Gastrocnemius medialis (tissue), 4 donors: Measurements from ENCODE around the gene TNRC18. TPM values are rescaled to one million over a fixed set of nuclear protein-coding genes. Genes with fewer than 3 reads are reported as not detected.
"Not testable (repeated sequence)": the region's sequence is repeated elsewhere in the genome, so short reads cannot be mapped to it uniquely, and the experiment has no call there.

ENCODE experiments used
- ATAC-seq, 2 donors: fragments of 150-250 bp; one replicate each; pipeline ENCODE4 v1.9.1; 2016
- DNase-seq, 2 donors: peaks; one replicate each; pipeline ENCODE4 v3.0.0-alpha.2; 2019
- H3K27ac ChIP-seq, 4 donors: fragments of 200-600 bp; sonication (generic); 1 replicate in 1 of 4; 2 replicates in 3 of 4; pipeline ENCODE4 v1.5.1; 2016 to 2018; ENCODE audit warnings: mild to moderate bottlenecking in 2 of 4, moderate library complexity in 1 of 4
- H3K27me3 ChIP-seq, 3 donors: fragments of 200-600 bp; sonication (generic) in 2 of 3; 1 replicate in 1 of 3; 2 replicates in 2 of 3; pipeline versions ENCODE4 v1.5.1 to v1.6.0; 2016 to 2019; ENCODE audit warnings: mild to moderate bottlenecking in 1 of 3, moderate library complexity in 1 of 3
- H3K36me3 ChIP-seq, 2 donors: fragments of 200-600 bp; sonication (generic) in 1 of 2; one replicate each; pipeline ENCODE4 v1.5.1; 2017 to 2018
- H3K4me1 ChIP-seq, 2 donors: fragments of 200-600 bp; sonication (generic) in 1 of 2; one replicate each; pipeline ENCODE4 v1.5.1; 2016 to 2017; ENCODE audit warnings: mild to moderate bottlenecking in 2 of 2
- H3K4me3 ChIP-seq, 4 donors: fragments of 200-600 bp; sonication (generic) in 3 of 4; 1 replicate in 1 of 4; 2 replicates in 3 of 4; pipeline ENCODE4 v1.5.1; 2016 to 2019; ENCODE audit warnings: mild to moderate bottlenecking in 2 of 4
- H3K9me3 ChIP-seq, 3 donors: fragments of 200-600 bp; sonication (generic) in 2 of 3; 1 replicate in 1 of 3; 2 replicates in 2 of 3; pipeline ENCODE4 v1.5.1; 2016 to 2019
- POLR2A ChIP-seq, 2 donors: fragments of 450-650 bp; IDR thresholded peaks; one replicate each; pipeline ENCODE4 v1.6.1; 2017; ENCODE audit warnings: antibody characterized with exemption in 2 of 2, mild to moderate bottlenecking in 2 of 2, moderate library complexity in 2 of 2
- in situ Hi-C, 4 donors: fragments of 200-750 bp; cut with MboI; loops; one replicate each; pipeline versions ENCODE4 v1.15.0 to v1.8.0; 2017; ENCODE audit warnings: low sequenced_read_pairs in 4 of 4
- intact Hi-C: fragments of 100-400 bp; cut with DNase I; formaldehyde crosslinking; loops from one replicate; pipeline ENCODE4 v1.15.1; 2023; ENCODE audit warnings: low total_unique reads
- total RNA-seq, 4 donors: library from RNA; depleted of rRNA; stranded (reverse); fragments of >200 nt; gene quantifications; one replicate each; pipeline versions ENCODE4 v1.1.0 to v1.2.3, GENCODE V29; 2016
- TF ChIP-seq, protein P1 (sequence below), 5 experiments: fragments of 450-650 bp in 3 of 5; fragments of 200-600 bp in 2 of 5; sonication (generic) in 2 of 5; IDR thresholded peaks in 4 of 5; conservative IDR thresholded peaks in 1 of 5; 1 replicate in 4 of 5; 2 replicates in 1 of 5; pipeline ENCODE4 v1.5.1; 2016 to 2019; ENCODE audit warnings: antibody characterized with exemption in 5 of 5, mild to moderate bottlenecking in 3 of 5, moderate library complexity in 3 of 5

Gene TNRC18, protein sequence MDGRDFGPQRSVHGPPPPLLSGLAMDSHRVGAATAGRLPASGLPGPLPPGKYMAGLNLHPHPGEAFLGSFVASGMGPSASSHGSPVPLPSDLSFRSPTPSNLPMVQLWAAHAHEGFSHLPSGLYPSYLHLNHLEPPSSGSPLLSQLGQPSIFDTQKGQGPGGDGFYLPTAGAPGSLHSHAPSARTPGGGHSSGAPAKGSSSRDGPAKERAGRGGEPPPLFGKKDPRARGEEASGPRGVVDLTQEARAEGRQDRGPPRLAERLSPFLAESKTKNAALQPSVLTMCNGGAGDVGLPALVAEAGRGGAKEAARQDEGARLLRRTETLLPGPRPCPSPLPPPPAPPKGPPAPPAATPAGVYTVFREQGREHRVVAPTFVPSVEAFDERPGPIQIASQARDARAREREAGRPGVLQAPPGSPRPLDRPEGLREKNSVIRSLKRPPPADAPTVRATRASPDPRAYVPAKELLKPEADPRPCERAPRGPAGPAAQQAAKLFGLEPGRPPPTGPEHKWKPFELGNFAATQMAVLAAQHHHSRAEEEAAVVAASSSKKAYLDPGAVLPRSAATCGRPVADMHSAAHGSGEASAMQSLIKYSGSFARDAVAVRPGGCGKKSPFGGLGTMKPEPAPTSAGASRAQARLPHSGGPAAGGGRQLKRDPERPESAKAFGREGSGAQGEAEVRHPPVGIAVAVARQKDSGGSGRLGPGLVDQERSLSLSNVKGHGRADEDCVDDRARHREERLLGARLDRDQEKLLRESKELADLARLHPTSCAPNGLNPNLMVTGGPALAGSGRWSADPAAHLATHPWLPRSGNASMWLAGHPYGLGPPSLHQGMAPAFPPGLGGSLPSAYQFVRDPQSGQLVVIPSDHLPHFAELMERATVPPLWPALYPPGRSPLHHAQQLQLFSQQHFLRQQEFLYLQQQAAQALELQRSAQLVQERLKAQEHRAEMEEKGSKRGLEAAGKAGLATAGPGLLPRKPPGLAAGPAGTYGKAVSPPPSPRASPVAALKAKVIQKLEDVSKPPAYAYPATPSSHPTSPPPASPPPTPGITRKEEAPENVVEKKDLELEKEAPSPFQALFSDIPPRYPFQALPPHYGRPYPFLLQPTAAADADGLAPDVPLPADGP (N-terminal part only)
- 10 to 100 TPM in 3 of 4 donors, 1 to 10 TPM in 1; 8.7 to 31.2 (median 20.5) TPM for total RNA-seq

DNA sequence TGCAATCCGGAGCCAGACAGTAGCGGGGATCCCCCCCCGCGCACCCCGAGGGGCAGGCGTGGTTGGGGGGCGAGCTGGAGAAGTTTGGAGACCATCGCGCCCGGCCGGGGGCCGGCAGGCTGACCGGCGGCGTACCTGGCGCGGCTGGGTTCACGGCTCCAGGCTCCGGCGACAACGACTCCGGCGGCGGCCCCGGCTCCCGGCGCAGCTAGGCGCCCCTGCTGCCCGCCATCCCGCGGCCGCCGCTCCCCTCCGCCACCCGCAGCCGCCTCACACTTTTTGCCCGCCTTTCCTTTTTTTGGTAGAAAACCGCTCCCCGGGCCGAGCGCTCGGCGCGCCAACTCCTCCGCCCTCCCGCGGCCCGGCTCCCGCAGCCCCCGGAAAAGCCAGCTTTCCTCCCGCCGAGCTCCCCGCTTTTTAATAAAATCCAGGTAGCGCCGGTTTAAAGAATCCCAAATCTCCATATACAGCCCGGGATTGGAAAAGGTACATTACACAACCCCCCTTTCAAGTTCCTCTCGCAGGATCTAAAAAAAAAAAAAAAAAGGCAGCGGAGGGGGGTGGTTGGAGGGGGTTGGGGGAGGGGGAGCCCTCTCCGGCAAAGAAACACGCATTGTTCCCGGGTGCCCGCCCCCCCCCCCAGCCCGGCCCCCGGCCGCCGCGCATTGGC is at the start of gene TNRC18:
TNRC18 (minus strand) TSS at position 529 of the 670 bp plus-strand sequence. CDS start 2,588 bp downstream, outside the sequence.
- H3K4me3 ChIP-seq: peak within 1 kb of the TSS; percentile 76 to 97 (median 92)
- H3K9me3 ChIP-seq: no peaks in the 10 kb centered on the region
- TF ChIP-seq, protein P1, sequence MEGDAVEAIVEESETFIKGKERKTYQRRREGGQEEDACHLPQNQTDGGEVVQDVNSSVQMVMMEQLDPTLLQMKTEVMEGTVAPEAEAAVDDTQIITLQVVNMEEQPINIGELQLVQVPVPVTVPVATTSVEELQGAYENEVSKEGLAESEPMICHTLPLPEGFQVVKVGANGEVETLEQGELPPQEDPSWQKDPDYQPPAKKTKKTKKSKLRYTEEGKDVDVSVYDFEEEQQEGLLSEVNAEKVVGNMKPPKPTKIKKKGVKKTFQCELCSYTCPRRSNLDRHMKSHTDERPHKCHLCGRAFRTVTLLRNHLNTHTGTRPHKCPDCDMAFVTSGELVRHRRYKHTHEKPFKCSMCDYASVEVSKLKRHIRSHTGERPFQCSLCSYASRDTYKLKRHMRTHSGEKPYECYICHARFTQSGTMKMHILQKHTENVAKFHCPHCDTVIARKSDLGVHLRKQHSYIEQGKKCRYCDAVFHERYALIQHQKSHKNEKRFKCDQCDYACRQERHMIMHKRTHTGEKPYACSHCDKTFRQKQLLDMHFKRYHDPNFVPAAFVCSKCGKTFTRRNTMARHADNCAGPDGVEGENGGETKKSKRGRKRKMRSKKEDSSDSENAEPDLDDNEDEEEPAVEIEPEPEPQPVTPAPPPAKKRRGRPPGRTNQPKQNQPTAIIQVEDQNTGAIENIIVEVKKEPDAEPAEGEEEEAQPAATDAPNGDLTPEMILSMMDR (IDR thresholded peaks at IDR 0.05 in 4 of 5, conservative IDR thresholded peaks at IDR 0.05 in 1 of 5): no peak
- peak; percentile 49 to 79 for TF ChIP-seq POLR2A (IDR thresholded peaks at IDR 0.05)
- in situ Hi-C loops: no loop called here
- H3K27me3 ChIP-seq: no peaks in the 10 kb centered on the region
- peaks cover 0 to 17% of the 10 kb centered on the region in 2 donors for H3K4me1 ChIP-seq
- intact Hi-C loops: no loop called here
- peak within 1 kb of the TSS; percentile 94 to 100 (median 100) for H3K27ac ChIP-seq
- DNase-seq (peak in 1 of 2 donors; percentile 29), ATAC-seq (peak; percentile 17 to 27)
- no peaks in the 10 kb centered on the region for H3K36me3 ChIP-seq

DNA sequence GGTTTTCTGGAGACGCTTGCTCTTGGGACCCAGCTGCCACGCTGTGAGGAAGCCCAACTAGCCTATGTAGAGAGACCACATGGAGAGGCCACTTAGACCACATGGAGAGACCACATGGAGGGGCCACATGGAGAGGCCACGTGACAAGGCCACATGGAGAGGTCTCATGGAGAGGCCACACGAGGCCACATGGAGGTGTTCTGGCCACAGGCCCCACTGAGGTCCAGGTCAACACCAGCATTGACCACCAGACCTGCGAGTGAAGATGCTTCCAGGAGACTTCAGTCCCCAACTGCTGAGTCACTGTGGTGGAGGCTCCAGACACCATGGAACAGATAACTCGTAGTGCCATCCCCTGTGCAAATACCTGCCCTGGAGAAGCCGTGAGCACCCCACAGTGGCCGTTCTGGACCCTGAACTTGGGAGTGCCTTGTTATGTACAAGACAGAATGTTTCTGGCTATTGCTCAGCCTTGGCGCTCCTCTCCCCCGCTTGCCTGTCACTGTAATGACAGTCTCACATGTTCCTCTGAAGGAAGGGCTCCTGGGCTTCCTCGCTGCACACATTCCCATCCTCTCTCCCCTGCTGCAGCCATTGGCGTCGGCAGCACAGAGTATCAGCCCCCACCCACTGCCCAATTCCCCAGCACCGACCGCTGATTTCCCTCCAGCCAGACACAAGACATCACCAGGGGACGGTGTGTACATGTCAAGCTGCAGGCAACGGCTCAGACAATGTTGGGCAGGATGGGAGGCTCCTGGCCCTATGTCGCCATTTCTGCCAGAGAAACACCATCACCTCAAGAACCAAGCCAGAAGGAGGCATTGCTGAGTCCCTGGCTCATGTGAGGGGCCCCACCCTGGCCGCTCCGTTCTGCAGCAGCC is 49.0 kb upstream of the TNRC18 start:
- no peaks in the 10 kb centered on the region for H3K27me3 ChIP-seq
- in situ Hi-C loops (loop anchor here in 2 of 4 donors (25.0 kb wide), 1 partner anchor 235 kb away; no protein-coding TSS in a partner anchor), intact Hi-C loops (no loop called here)
- no peak overlapping the region for H3K27ac ChIP-seq
- H3K4me3 ChIP-seq: no peak overlapping the region
- TF ChIP-seq POLR2A (IDR thresholded peaks at IDR 0.05): no peak
- TF ChIP-seq, protein P1 (IDR thresholded peaks at IDR 0.05 in 4 of 5, conservative IDR thresholded peaks at IDR 0.05 in 1 of 5): no peak
- no peaks in the 10 kb centered on the region for H3K4me1 ChIP-seq
- ATAC-seq (no peak), DNase-seq (no peak)
- H3K36me3 ChIP-seq: no peaks in the 10 kb centered on the region
- H3K9me3 ChIP-seq: no peaks in the 10 kb centered on the region

DNA sequence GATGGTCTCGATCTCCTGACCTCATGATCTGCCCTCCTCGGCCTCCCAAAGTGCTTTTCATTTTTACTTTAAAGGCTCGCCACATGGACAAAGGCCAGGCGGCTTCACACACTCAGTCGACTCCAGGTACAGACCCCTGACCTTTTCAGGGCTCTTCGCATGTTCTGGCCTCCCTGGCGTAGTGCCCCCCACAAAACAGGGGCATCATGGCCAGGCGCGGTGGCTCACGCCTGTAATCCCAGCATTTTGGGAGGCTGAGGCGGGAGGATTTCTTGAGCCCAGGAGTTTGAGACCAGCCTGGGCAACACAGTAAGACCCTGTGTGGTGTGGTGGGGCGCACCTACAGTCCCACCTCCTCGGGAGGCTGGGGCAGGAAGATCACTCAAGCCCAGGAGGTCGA is 48.0 kb upstream of the TNRC18 start:
- H3K4me3 ChIP-seq, DNase-seq, ATAC-seq, H3K27ac ChIP-seq, H3K9me3 ChIP-seq, H3K36me3 ChIP-seq, H3K4me1 ChIP-seq, intact Hi-C loops, H3K27me3 ChIP-seq: not testable (repeated sequence)
- in situ Hi-C loops: loop anchor here in 2 of 4 donors (25.0 kb wide), 1 partner anchor 234 kb away; no protein-coding TSS in a partner anchor

DNA sequence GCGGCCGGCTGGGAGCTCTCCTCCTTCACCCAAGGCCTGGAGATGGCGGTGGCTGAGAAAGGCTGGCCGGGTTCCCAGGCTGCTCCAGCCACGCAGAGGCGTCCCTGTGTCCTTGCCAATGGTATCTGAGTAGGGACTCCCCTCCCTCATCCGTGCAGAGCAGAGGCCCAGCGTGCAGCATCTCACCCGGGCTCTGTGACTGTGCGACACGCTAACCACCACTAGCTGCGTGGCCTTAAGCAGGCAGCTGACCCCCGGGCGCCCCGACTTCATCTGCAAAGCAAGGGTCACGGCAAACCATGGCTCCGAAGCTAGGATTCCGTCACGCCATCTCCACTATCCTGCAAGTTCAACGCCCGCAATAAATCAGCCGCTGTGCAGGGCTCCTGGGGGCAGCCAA is 47.2 kb upstream of the TNRC18 start:
- no peak for ATAC-seq
- Histone ChIP-seq H3K27me3 (no peaks in the 10 kb centered on the region), H3K4me3 (no peak overlapping the region), H3K36me3 (no peaks in the 10 kb centered on the region), H3K27ac (no peak overlapping the region), H3K9me3 (no peaks in the 10 kb centered on the region), H3K4me1 (no peaks in the 10 kb centered on the region)
- no peak for TF ChIP-seq POLR2A (IDR thresholded peaks at IDR 0.05)
- TF ChIP-seq, protein P1 (IDR thresholded peaks at IDR 0.05 in 4 of 5, conservative IDR thresholded peaks at IDR 0.05 in 1 of 5): no peak
- in situ Hi-C loops: loop anchor here in 2 of 4 donors (25.0 kb wide), 1 partner anchor 234 kb away; no protein-coding TSS in a partner anchor
- DNase-seq: no peak
- intact Hi-C loops: no loop called here
